HEK293 (cell line): ENCODE data around the gene IFNGR1.

Source experiments
- PRDM1 ChIP-seq: fragments of 450-650 bp; formaldehyde crosslinking; IDR thresholded peaks from 2 replicates; pipeline ENCODE4; 2016; ENCODE audit warnings: missing biosample characterization, missing genetic modification characterization
- SCRT2 ChIP-seq: fragments of 450-650 bp; formaldehyde crosslinking; IDR thresholded peaks from 2 replicates; pipeline ENCODE4 v1.5.1; 2016; ENCODE audit warnings: missing biosample characterization, missing genetic modification characterization
- ZBTB17 ChIP-seq: fragments of 450-650 bp; formaldehyde crosslinking; IDR thresholded peaks from 2 replicates; pipeline ENCODE4 v1.5.1; 2016; ENCODE audit warnings: missing biosample characterization, missing genetic modification characterization
- ZBTB7A ChIP-seq: fragments of 450-650 bp; formaldehyde crosslinking; IDR thresholded peaks from 2 replicates; pipeline ENCODE4 v1.5.1; 2016; ENCODE audit warnings: low read depth, missing biosample characterization, missing genetic modification characterization
- ZNF585B ChIP-seq: fragments of 450-650 bp; formaldehyde crosslinking; IDR thresholded peaks from 2 replicates; pipeline ENCODE4 v1.5.1; 2016; ENCODE audit warnings: missing biosample characterization, missing genetic modification characterization
- TF ChIP-seq, protein P1 (sequence below): fragments of 450-650 bp; formaldehyde crosslinking; IDR thresholded peaks from 2 replicates; pipeline ENCODE4 v1.5.1; 2016; ENCODE audit warnings: missing biosample characterization, missing genetic modification characterization
- TF ChIP-seq, protein P2 (sequence below): fragments of 450-650 bp; formaldehyde crosslinking; IDR thresholded peaks from 2 replicates; pipeline ENCODE4 v1.5.1; 2016; ENCODE audit warnings: missing biosample characterization, missing genetic modification characterization
- TF ChIP-seq, protein P3 (sequence below): fragments of 450-650 bp; formaldehyde crosslinking; IDR thresholded peaks from 2 replicates; pipeline ENCODE4 v1.5.1; 2016; ENCODE audit warnings: missing biosample characterization, missing genetic modification characterization, low read depth
- TF ChIP-seq, protein P4 (sequence below): fragments of 450-650 bp; formaldehyde crosslinking; IDR thresholded peaks from 2 replicates; pipeline ENCODE4 v1.5.1; 2016; ENCODE audit warnings: missing biosample characterization, missing genetic modification characterization
- TF ChIP-seq, protein P5 (sequence below): fragments of 450-650 bp; formaldehyde crosslinking; IDR thresholded peaks from 2 replicates; pipeline ENCODE4 v1.5.1; 2016; ENCODE audit warnings: missing biosample characterization, missing genetic modification characterization, borderline replicate concordance

DNA sequence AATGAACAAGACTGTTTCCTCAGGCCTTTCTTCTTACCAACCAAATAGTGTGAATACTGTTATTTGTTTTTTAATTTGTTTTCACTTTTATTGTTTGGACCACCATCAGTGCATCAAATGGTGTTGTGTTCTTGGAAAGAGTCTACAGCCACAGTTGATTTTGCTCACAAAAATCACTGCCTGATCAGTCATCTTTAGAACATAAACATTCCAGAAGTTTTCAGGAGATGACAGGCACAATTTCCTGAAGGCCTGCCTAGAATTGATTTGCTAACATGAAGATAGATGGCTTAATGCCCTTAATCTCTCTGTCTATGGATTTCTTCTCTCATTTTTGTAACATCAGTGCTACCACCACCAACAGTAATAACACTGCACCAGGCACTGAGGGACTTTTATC lies 59.3 kb downstream of the IFNGR1 start:
- TF ChIP-seq ZBTB17 (tag by site-specific recombination) (no peak), SCRT2 (tag by site-specific recombination) (no peak), ZNF585B (tag by site-specific recombination) (no peak), PRDM1 (tag by site-specific recombination) (no peak), ZBTB7A (tag by site-specific recombination) (no peak)
- TF ChIP-seq, protein P1, sequence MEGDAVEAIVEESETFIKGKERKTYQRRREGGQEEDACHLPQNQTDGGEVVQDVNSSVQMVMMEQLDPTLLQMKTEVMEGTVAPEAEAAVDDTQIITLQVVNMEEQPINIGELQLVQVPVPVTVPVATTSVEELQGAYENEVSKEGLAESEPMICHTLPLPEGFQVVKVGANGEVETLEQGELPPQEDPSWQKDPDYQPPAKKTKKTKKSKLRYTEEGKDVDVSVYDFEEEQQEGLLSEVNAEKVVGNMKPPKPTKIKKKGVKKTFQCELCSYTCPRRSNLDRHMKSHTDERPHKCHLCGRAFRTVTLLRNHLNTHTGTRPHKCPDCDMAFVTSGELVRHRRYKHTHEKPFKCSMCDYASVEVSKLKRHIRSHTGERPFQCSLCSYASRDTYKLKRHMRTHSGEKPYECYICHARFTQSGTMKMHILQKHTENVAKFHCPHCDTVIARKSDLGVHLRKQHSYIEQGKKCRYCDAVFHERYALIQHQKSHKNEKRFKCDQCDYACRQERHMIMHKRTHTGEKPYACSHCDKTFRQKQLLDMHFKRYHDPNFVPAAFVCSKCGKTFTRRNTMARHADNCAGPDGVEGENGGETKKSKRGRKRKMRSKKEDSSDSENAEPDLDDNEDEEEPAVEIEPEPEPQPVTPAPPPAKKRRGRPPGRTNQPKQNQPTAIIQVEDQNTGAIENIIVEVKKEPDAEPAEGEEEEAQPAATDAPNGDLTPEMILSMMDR: no peak
- TF ChIP-seq, protein P2, sequence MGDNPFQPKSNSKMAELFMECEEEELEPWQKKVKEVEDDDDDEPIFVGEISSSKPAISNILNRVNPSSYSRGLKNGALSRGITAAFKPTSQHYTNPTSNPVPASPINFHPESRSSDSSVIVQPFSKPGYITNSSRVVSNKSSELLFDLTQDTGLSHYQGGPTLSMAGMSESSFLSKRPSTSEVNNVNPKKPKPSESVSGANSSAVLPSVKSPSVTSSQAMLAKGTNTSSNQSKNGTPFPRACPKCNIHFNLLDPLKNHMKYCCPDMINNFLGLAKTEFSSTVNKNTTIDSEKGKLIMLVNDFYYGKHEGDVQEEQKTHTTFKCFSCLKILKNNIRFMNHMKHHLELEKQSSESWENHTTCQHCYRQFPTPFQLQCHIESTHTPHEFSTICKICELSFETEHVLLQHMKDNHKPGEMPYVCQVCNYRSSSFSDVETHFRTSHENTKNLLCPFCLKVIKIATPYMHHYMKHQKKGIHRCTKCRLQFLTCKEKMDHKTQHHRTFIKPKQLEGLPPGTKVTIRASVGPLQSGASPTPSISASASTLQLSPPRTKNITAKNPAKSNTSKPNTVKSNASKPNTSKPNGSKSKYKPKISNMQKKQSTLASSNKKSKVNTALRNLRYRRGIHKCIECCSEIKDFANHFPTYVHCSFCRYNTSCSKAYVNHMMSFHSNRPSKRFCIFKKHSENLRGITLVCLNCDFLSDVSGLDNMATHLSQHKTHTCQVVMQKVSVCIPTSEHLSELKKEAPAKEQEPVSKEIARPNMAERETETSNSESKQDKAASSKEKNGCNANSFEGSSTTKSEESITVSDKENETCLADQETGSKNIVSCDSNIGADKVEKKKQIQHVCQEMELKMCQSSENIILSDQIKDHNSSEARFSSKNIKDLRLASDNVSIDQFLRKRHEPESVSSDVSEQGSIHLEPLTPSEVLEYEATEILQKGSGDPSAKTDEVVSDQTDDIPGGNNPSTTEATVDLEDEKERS (tag by site-specific recombination): no peak
- TF ChIP-seq, protein P3, sequence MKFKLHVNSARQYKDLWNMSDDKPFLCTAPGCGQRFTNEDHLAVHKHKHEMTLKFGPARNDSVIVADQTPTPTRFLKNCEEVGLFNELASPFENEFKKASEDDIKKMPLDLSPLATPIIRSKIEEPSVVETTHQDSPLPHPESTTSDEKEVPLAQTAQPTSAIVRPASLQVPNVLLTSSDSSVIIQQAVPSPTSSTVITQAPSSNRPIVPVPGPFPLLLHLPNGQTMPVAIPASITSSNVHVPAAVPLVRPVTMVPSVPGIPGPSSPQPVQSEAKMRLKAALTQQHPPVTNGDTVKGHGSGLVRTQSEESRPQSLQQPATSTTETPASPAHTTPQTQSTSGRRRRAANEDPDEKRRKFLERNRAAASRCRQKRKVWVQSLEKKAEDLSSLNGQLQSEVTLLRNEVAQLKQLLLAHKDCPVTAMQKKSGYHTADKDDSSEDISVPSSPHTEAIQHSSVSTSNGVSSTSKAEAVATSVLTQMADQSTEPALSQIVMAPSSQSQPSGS: no peak
- TF ChIP-seq, protein P4, sequence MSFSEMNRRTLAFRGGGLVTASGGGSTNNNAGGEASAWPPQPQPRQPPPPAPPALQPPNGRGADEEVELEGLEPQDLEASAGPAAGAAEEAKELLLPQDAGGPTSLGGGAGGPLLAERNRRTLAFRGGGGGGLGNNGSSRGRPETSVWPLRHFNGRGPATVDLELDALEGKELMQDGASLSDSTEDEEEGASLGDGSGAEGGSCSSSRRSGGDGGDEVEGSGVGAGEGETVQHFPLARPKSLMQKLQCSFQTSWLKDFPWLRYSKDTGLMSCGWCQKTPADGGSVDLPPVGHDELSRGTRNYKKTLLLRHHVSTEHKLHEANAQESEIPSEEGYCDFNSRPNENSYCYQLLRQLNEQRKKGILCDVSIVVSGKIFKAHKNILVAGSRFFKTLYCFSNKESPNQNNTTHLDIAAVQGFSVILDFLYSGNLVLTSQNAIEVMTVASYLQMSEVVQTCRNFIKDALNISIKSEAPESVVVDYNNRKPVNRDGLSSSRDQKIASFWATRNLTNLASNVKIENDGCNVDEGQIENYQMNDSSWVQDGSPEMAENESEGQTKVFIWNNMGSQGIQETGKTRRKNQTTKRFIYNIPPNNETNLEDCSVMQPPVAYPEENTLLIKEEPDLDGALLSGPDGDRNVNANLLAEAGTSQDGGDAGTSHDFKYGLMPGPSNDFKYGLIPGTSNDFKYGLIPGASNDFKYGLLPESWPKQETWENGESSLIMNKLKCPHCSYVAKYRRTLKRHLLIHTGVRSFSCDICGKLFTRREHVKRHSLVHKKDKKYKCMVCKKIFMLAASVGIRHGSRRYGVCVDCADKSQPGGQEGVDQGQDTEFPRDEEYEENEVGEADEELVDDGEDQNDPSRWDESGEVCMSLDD (tag by site-specific recombination): no peak
- TF ChIP-seq, protein P5, sequence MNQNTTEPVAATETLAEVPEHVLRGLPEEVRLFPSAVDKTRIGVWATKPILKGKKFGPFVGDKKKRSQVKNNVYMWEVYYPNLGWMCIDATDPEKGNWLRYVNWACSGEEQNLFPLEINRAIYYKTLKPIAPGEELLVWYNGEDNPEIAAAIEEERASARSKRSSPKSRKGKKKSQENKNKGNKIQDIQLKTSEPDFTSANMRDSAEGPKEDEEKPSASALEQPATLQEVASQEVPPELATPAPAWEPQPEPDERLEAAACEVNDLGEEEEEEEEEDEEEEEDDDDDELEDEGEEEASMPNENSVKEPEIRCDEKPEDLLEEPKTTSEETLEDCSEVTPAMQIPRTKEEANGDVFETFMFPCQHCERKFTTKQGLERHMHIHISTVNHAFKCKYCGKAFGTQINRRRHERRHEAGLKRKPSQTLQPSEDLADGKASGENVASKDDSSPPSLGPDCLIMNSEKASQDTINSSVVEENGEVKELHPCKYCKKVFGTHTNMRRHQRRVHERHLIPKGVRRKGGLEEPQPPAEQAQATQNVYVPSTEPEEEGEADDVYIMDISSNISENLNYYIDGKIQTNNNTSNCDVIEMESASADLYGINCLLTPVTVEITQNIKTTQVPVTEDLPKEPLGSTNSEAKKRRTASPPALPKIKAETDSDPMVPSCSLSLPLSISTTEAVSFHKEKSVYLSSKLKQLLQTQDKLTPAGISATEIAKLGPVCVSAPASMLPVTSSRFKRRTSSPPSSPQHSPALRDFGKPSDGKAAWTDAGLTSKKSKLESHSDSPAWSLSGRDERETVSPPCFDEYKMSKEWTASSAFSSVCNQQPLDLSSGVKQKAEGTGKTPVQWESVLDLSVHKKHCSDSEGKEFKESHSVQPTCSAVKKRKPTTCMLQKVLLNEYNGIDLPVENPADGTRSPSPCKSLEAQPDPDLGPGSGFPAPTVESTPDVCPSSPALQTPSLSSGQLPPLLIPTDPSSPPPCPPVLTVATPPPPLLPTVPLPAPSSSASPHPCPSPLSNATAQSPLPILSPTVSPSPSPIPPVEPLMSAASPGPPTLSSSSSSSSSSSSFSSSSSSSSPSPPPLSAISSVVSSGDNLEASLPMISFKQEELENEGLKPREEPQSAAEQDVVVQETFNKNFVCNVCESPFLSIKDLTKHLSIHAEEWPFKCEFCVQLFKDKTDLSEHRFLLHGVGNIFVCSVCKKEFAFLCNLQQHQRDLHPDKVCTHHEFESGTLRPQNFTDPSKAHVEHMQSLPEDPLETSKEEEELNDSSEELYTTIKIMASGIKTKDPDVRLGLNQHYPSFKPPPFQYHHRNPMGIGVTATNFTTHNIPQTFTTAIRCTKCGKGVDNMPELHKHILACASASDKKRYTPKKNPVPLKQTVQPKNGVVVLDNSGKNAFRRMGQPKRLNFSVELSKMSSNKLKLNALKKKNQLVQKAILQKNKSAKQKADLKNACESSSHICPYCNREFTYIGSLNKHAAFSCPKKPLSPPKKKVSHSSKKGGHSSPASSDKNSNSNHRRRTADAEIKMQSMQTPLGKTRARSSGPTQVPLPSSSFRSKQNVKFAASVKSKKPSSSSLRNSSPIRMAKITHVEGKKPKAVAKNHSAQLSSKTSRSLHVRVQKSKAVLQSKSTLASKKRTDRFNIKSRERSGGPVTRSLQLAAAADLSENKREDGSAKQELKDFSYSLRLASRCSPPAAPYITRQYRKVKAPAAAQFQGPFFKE (tag by site-specific recombination): no peak
